HG03108 (cell line): Measurements from ENCODE around the gene IPO9.
A peak's percentile ranks its signal among the peaks of the same experiment; 100 is the strongest.

ENCODE experiments used
- ATAC-seq: cut with Tn5 transposase; IDR thresholded peaks from one replicate; pipeline ENCODE4 v1.9.1; 2021; ENCODE audit warnings: moderate library complexity; ENCODE audit not compliant: unreplicated experiment

IPO9 gene

GRCh38 chr1:201828820-201829774, at the start of gene IPO9:
Gene IPO9 (plus strand): TSS chr1:201829157. CDS start chr1:201829210, 53 bp downstream.
- ATAC-seq = peak; percentile 86

GRCh38 chr1:201779351-201779880, 49.5 kb upstream of the IPO9 start:
- ATAC-seq = no peak

DNA sequence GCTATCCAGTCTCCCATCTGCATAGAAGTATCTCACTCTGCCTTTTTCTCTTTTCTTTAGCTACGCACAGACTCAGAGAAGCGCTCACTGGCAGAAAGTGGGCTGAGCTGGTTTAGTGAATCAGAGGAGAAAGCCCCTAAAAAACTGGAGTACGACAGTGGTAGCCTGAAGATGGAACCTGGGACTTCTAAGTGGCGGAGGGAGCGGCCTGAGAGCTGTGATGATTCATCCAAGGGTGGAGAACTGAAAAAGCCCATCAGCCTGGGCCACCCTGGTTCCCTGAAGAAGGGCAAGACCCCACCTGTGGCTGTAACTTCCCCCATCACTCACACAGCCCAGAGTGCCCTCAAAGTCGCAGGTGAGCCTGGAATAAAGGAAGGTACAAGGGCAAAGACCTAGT, 48.0 kb upstream of the IPO9 start:
- ATAC-seq = no peak

- ATAC-seq = no peak
Observed at GRCh38 chr1:201781437-201781836, 47.5 kb upstream of the IPO9 start.

GRCh38 chr1:201782353-201782752, 46.6 kb upstream of the IPO9 start:
- no peak for ATAC-seq

DNA sequence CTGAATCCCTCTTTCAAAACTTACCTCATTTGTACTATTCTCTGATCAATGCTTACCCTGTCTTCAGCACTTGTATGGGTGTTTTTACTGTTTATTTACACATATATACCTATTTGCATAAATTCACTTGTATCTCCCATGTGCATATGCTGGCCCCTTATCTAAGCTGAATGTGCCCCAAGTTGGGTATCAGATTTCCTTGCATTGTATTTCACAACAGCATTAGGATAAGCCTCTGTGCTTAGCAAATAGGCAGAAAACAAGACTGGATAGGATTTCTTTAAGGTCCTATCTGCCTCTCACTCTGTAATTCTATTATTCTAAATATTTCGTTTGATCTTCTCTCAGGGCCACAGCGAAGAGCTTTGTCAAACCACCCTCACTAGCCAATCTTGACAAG, 45.9 kb upstream of the IPO9 start:
- no peak for ATAC-seq

- no peak for ATAC-seq
Observed at GRCh38 chr1:201783572-201783971, 45.4 kb upstream of the IPO9 start.

GRCh38 chr1:201785291-201785690, 43.7 kb upstream of the IPO9 start:
- no peak for ATAC-seq

- ATAC-seq = no peak
Observed at GRCh38 chr1:201786824-201787223, 42.1 kb upstream of the IPO9 start.

DNA sequence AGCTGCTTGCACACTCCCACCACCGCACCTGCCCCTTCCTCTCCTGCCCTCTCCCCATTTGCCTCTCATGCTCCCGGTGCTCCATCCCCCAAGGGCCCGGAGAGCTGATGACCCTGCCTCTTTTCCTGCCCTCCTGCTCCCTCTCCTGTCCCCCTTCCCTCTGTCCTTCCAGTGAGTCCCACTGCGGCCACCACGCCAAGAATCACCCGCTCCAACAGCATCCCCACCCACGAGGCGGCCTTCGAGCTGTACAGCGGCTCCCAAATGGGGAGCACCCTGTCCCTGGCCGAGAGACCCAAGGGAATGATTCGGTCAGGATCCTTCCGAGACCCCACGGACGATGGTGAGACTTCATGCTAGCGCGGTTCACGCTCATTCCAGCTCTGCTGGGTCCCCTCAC, 40.7 kb upstream of the IPO9 start:
- ATAC-seq = no peak

DNA sequence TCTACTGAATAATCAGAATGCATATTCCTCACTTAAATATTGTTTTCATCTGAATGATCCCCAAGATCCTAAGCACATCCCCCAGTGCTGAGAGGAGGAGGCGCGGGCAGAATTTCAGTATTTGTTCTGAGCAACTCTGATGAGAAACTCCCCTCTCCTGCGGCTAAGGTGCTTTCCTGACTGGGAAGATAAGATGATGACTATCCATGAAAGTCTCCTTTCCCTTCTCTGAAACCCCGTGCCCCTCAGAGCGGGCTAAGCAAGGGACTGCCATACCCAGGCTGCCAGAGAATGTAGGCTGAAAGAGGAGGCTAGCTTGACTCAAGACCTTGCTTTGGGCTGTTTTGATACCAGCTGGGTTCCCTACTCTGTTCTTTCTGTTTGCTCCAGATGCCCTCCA, 39.7 kb upstream of the IPO9 start:
- ATAC-seq = no peak

GRCh38 chr1:201790261-201790660, 38.7 kb upstream of the IPO9 start:
- no peak for ATAC-seq

DNA sequence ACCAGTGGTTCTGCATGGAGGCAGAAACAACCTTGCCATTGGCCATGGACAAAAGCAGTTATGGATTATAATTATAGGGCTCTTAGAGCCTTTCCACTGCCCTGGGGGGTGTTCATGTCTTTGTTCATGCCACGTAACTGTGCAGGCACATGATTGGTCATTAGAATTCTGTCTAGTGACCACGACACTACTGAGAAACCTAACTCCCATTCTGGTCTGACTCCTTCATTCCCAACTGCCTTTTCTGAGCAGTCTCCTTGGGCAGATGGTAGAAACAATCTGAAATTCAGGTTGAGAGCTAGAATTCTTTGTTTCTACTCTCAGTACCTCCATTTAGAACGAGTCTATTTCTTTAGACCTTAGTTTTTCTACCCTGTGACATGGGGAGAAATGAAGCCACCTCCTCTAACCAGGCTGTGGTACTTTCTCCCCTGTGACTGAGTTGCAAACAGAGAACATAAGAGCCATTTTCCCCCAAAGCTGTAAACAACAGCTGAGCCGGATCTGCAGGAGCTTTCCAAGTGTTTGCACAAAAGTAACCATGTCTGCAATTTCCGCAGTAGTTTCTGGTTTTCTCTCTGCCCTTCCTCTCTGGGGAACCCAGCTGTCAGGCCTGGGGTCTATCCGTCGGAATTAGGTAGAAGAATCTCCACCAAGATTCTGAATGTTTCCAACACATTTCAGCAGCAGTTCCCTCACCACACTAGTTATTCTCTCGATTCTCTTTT, 37.7 kb upstream of the IPO9 start:
- ATAC-seq = no peak

DNA sequence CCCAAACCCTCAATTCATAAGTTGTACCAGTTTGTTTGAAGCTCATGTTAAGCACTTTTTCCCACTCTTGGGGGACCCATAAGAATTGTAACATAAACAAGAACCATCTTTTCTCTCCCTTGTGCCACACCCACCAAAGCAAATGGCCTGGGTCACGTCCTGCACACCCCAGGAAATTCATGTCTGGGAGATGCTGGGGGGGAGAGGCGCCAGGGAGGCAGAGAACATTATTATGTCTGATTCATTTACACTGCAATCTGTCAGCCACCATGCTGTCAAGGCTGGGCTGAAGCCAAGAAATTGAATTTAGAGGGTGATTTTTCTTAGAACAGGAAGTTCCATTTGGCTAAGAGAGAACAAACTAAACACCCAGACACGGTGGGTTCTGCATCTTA, 37.2 kb upstream of the IPO9 start:
- no peak for ATAC-seq

DNA sequence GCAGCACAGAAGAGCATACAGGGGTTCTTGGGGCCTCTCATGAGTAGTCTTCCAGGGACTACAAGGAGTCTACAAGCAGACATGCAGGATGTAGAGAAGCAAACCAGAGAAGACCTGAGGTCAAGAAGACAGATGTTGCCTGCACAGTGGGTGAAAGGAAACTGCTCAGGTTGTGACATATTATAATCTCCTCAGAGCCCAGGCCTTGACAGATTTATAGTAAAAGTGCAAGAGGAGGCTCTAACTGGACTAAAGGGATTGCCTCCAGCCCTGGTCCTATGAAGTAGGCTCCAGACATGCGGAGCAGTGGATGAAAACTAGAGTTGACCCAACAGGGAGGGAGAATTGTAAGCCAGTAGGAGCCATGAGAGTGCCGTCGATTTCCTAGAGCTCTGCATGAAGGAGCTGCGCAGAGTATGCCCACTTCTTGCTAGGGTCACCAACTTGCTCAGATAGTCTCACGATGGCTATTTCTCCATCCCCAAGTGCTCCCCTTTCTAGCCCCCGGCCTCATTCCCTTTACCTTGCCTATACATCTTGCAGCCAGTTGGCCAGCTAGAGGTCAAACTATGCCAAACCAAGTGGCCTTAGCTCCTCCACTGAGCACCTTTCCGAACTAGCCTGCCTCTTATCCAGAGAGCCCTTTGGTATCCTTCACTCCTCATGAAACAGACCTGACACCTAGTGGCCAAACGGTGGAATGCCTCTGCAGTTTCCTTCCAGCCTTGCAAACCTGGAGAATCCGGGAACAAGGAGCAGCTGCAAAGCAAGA, 36.2 kb upstream of the IPO9 start:
- no peak for ATAC-seq

DNA sequence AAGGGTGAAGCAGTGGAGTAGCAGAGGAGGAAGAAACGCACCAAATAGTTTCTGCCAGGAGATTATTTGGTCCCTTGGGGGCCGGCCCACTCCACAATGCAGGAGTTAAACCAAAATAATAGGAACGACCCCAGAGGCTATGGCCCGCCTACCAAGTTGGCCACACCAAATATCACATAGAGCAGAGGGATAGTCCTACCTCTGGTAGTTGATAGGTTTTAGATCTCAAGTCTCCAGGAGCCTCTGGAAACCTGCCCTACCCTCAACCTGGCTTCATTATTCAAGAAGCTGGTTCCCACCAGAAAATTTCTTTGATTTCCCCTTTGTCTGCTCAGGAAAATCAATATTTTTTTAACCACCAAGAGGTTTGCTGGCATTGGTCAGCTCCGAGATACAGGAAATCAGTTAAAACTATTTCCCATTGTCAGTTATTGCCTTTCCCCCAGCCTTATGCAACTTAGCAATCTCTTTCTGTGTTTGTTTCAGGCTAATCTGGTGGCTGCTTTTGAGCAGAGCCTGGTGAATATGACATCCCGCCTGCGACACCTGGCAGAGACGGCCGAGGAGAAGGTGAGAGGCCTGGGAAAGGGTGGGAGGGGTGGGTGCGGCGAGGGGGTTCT, 35.5 kb upstream of the IPO9 start:
- no peak for ATAC-seq

GRCh38 chr1:201795066-201795465, 33.9 kb upstream of the IPO9 start:
- no peak for ATAC-seq

DNA sequence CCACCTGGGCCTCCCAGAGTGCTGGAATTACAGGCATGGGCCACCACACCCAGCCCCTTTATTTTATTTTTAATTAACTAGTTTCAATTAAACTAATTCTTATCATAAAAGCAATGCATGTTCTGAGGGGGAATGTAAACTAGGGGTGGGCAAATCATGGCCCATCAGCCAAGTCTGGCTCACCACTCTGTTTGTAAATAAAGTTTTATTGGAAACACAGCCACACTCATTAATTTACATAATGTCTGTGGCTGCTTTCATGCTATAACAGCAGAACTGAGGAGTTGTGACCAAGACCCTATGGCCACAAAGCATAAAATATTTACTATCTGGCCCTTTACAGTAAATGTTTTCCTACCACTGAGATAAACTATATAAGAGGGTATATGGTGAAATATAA, 28.7 kb upstream of the IPO9 start:
- no peak for ATAC-seq

- no peak for ATAC-seq
Observed at GRCh38 chr1:201806801-201807200, 22.2 kb upstream of the IPO9 start.

DNA sequence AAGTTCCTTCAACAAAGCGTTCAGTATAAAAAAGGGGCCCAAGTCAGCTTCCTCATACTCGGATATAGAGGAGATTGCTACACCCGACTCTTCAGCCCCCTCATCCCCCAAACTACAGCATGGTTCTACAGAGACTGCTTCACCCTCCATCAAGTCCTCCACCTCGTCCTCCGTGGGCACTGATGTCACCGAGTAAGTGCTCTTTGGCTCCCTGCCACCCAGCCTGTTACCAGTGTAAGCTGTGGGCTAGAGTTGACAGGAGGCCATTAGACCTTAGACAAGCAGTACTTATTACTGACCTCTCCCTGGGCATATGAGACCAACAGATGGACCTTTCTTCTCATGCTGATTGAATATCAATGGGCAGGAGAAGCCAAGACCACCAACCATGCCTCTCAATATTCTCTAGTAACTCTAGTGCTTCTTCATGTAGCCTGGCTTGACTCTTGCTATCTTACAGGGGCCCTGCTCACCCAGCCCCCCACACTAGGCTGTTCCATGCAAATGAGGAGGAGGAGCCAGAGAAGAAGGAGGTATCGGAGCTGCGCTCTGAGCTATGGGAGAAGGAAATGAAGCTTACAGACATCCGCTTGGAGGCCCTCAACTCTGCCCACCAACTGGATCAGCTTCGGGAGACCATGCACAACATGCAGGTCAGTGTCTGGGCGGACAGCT, 20.9 kb upstream of the IPO9 start:
- no peak for ATAC-seq
